Activated CD4-positive, alpha-beta T cell treated with anti-CD3 and anti-CD28 coated beads, Interleukin-2, amount 10 ng/mL, durations not matched to agents 24 days and 14 days (primary cell): Measurements from ENCODE around the gene MGST3. TPM values are rescaled to one million over a fixed set of nuclear protein-coding genes. Genes with fewer than 3 reads are reported as not detected.

Source experiments
- DNase-seq: peaks from one replicate; pipeline ENCODE4 v3.0.0; 2022
- H3K27ac Mint-ChIP-seq: one replicate; pipeline ENCODE4 v1.8.0; 2022; ENCODE audit warnings: mild to moderate bottlenecking, mixed read lengths
- H3K27me3 Mint-ChIP-seq: one replicate; pipeline ENCODE4 v1.8.0; 2022; ENCODE audit warnings: mixed read lengths
- H3K36me3 Mint-ChIP-seq: one replicate; pipeline ENCODE4 v1.8.0; 2022; ENCODE audit warnings: low read depth, mild to moderate bottlenecking, mixed read lengths
- H3K4me1 Mint-ChIP-seq: one replicate; pipeline ENCODE4 v1.8.0; 2021; ENCODE audit warnings: mixed read lengths
- H3K4me3 Mint-ChIP-seq: one replicate; pipeline ENCODE4 v1.8.0; 2022; ENCODE audit warnings: mild to moderate bottlenecking, moderate library complexity, mixed read lengths
- H3K9me3 Mint-ChIP-seq: one replicate; pipeline ENCODE4 v1.8.0; 2021; ENCODE audit warnings: mixed read lengths
- intact Hi-C: fragments of 100-400 bp; cut with micrococcal nuclease; formaldehyde crosslinking; loops from one replicate; pipeline ENCODE4 v1.15.1; 2023
- total RNA-seq: library from RNA; stranded (reverse); gene quantifications from 2 replicates; pipeline ENCODE4 v1.2.3, GENCODE V29; 2022

Gene MGST3
- total RNA-seq, 1 donor from 2014 or later, result 25.7 TPM

DNA sequence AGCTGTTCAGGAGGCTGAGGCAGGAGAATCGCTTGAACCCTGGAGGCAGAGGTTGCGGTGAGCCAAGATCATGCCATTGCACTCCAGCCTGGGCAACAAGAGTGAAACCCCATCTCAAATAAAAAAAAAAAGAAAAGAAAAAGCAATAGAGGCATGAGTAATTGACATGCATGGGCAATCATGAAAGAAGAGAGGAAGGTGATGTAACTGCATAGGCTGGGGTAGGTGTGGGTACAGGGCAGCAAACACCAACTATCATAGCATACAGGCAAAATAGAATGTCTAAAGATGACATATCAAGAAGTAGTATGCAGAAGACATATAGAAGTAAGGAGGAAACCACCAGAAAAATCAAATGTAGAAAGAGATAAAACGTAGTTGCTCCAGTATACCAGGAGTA lies 19.0 kb upstream of the MGST3 start:
- H3K27me3 Mint-ChIP-seq, result peaks cover 28% of the 10 kb centered on the region
- intact Hi-C loops, result no loop called here
- no peaks in the 10 kb centered on the region for H3K36me3 Mint-ChIP-seq
- H3K27ac Mint-ChIP-seq, result no peak overlapping the region
- no peaks in the 10 kb centered on the region for H3K4me1 Mint-ChIP-seq
- no peak for DNase-seq
- H3K4me3 Mint-ChIP-seq, result no peak overlapping the region
- H3K9me3 Mint-ChIP-seq, result no peaks in the 10 kb centered on the region

DNA sequence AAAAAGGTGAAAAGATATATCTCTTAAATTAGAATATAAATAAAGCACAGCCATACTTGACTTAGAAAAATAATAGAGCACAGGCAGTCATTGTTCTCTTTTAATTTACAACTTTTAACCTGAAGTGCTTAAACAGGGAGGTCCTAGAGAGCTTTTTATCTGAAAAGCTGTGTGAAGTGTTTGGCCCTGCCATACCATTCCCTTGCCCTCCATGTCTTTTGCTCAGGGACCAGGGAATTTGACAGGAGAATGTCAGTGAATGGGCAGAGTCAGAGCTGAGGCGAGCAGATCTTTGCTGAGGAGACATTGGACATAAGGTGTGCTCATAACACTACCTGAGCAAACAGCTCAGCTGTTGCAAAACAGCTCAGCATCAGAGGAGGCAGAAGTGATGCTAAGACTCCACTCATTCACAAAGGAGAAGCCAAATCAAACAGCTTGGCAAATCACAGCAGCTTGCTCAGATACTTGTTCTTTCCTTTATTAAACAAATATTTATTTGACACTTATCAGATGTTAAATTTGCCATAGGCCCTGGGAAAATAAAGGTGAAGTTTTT lies 14.9 kb upstream of the MGST3 start:
- intact Hi-C loops, result no loop called here
- DNase-seq, result no peak
- Mint-ChIP-seq H3K4me1 (no peaks in the 10 kb centered on the region), H3K36me3 (no peaks in the 10 kb centered on the region), H3K27ac (no peak overlapping the region), H3K27me3 (peaks cover 43% of the 10 kb centered on the region), H3K4me3 (no peak overlapping the region), H3K9me3 (no peaks in the 10 kb centered on the region)

DNA sequence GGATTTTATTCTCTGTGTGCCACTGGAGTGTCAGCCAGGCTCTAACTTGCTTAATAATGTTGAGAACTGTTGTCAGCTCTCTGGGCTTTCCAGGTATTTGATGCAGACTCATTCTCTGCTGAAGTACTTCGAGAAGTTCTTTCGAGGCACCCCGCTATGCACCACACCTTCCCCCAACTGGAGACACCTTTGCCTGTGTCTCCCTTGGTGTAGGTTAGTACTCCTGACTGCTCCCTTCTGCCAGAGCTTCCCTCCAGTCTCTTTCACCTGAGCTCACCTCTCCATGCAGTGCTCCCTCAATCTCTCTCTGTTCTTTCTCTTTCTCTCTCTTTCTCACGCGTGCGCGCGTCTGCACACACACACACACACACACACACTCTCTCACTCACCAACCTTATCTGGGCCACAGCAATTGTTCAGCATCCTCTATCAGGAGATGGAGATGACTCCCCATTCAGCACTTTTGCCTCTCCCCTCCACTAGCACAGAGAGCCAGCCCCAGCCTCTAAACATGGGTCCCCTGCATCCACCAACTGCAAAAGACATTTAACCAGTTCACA lies 14.0 kb upstream of the MGST3 start:
- DNase-seq, result no peak
- H3K27ac Mint-ChIP-seq, result no peak overlapping the region
- no peak overlapping the region for H3K4me3 Mint-ChIP-seq
- intact Hi-C loops, result no loop called here
- H3K9me3 Mint-ChIP-seq, result no peaks in the 10 kb centered on the region
- H3K36me3 Mint-ChIP-seq, result no peaks in the 10 kb centered on the region
- H3K4me1 Mint-ChIP-seq, result no peaks in the 10 kb centered on the region
- H3K27me3 Mint-ChIP-seq, result peaks cover 40% of the 10 kb centered on the region

DNA sequence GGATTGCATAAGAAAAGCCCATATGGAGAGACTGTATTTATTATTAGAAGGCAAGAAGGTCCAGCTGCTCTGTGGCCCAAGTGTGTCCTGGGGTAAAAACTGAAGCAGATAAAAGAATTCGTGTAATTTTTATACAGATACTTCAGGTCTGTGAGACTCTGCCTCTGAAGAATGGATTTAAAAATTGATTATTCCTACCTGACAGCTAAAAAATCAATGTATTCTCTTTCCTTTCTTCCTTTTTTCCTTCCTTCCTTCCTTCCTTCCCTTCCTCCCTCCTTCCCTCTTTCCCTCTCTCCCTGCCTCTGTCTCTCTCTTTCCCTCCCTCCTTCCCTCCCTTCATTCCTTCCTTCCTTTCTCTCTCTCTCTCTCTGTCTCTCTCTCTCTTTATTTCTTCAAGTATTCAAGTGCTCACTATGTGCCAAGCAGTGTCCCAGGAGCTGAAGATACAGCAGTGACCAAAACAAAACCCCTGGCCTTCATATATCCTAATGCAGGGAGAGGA lies 11.3 kb upstream of the MGST3 start:
- peaks cover 41% of the 10 kb centered on the region for H3K27me3 Mint-ChIP-seq
- H3K4me3 Mint-ChIP-seq, result no peak overlapping the region
- intact Hi-C loops, result no loop called here
- no peaks in the 10 kb centered on the region for H3K36me3 Mint-ChIP-seq
- no peak overlapping the region for H3K27ac Mint-ChIP-seq
- no peaks in the 10 kb centered on the region for H3K9me3 Mint-ChIP-seq
- no peaks in the 10 kb centered on the region for H3K4me1 Mint-ChIP-seq
- no peak for DNase-seq

DNA sequence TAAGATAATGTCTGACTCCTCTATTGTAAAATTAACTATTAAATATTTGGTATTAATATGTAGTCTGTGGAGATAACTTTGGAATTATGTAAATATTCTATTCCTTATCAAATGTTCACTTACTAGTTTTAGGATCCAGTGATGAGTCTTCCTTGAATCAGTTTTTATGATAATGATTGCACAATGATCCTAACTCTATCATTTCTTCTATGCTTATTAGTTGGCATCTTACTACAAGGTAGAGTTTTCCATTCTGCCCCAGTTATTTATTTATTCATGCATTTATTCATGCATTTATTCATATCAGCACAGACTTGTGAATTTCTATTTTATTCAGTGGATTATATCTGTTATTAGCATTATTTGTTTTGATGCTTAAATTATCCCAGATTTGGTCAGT lies 7.4 kb upstream of the MGST3 start:
- intact Hi-C loops, result no loop called here
- Mint-ChIP-seq H3K9me3 (no peaks in the 10 kb centered on the region), H3K27me3 (peaks cover 26% of the 10 kb centered on the region), H3K27ac (no peak overlapping the region), H3K4me3 (no peak overlapping the region), H3K36me3 (no peaks in the 10 kb centered on the region), H3K4me1 (no peaks in the 10 kb centered on the region)
- DNase-seq, result no peak

DNA sequence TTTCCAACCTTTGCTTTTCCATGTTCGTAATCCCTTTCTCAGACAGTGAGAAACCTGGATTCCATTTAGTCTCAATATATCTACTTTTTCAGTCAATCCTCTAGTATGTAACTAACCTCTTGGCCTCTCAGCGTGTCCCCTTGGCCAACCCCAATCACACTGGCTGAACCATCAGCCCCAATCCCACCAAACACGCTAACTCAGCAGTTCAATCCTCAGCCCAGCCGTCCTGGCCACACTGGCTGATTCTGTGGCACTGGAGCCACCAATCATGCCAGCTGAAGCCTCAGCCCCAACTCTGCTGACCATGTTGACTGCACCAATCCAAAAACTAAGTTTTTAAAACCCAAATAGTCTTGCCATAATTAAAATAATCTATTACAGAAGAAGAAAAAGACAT lies 6.6 kb upstream of the MGST3 start:
- Mint-ChIP-seq H3K36me3 (no peaks in the 10 kb centered on the region), H3K27ac (no peak overlapping the region), H3K4me3 (no peak overlapping the region), H3K4me1 (no peaks in the 10 kb centered on the region), H3K9me3 (no peaks in the 10 kb centered on the region), H3K27me3 (peaks cover 29% of the 10 kb centered on the region)
- DNase-seq, result no peak
- intact Hi-C loops, result no loop called here

DNA sequence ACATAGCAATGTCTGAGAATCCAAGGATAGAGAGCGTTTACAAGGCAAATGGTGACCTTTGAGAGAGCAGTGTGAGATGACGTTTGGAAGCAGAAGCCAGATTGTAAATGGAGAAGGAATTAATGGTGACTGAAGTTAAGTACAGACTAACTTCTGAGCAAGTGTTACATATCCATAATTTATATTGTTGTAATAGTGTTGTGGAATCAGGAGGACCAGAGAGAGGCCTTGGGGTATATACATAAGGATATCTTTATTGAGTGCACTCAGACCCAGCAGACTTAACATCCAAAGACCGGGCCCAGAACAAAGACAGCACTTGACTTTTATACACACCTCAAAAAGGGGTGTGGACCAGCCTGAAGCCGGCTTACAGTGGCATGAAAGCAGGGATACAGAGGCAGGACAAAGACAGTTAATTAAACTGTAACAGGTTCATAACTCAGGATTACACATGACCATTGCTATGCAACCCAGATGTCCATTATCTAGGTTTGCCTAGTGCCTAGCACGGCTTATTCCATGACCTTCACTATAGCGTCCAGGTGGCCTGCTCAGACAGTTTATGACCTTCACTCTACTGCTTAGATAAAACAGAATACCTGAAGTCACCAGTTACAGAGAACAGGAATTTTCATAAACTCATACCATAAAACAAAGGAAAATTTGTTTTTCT lies 2.7 kb upstream of the MGST3 start:
- no peaks in the 10 kb centered on the region for H3K9me3 Mint-ChIP-seq
- H3K4me1 Mint-ChIP-seq, result peaks cover 8% of the 10 kb centered on the region
- DNase-seq, result no peak
- H3K27ac Mint-ChIP-seq, result no peak overlapping the region
- intact Hi-C loops, result no loop called here
- H3K36me3 Mint-ChIP-seq, result no peaks in the 10 kb centered on the region
- H3K4me3 Mint-ChIP-seq, result no peak overlapping the region
- peaks cover 14% of the 10 kb centered on the region for H3K27me3 Mint-ChIP-seq

DNA sequence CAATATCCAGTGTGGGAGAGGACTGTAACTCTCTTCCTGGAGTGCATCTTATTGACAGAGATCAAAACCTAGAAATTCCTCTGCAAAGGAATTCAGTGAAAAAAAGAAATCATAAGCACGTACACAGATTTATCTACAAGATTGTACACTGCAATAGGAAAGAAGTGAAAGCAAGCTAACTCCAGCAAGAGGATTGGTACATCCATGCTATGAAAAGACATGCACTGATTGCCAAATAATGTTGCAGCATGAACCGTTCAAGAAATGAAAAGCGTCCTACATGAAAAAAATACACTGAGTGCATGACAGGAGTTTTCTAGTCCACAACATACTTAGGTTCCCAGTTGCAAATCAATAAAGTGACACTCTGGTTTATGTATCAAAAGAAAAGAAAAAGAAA lies 1.9 kb upstream of the MGST3 start:
- Mint-ChIP-seq H3K9me3 (no peaks in the 10 kb centered on the region), H3K36me3 (no peaks in the 10 kb centered on the region), H3K4me3 (peak overlapping the region; percentile 22), H3K4me1 (peaks cover 14% of the 10 kb centered on the region), H3K27ac (no peak overlapping the region), H3K27me3 (peaks cover 15% of the 10 kb centered on the region)
- DNase-seq, result no peak
- intact Hi-C loops, result no loop called here

DNA sequence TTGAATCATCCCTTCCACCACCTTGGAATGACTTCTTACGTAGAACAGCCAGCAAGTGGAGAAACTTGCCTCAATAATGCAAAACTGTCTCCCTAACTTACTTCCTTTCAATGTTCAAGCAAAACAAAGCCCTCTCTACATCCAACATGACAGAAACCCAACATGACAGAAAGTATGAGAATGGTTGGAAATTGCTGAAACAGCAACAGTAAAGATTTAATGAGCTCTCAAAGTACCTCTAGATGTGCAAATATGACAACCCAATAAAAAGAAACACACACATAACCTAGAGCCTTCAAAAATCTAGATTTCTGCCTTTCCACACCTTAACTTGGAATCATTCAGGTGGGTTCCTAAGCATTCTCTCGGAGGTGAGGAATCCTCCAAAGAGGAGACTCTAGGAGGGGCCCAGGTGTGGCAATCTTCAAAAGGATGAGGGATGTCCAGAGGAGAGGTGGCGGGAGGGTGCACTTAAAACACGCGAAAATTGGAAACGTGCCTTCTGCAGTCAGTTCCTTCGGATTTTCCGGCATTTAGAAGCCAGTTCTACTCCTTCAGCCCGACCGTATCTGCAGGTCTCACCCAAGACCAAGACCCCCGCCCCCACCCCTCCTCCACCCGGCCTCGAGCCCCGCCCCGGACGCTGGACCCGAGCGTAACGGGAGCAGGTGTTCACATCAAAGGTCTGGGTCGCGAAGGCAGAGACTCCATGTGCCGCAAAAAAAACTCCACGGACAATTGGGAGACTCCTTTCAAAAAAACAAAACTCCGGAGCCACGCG lies 996 bp upstream of the MGST3 start:
- DNase-seq, result no peak
- no peak overlapping the region for H3K27ac Mint-ChIP-seq
- H3K4me1 Mint-ChIP-seq, result peaks cover 17% of the 10 kb centered on the region
- no peak overlapping the region for H3K4me3 Mint-ChIP-seq
- H3K27me3 Mint-ChIP-seq, result peaks cover 10% of the 10 kb centered on the region
- intact Hi-C loops, result loop anchor here (1.0 to 2.0 kb wide), 4 partner anchors 29 to 1591 kb away; partner anchors contain the start of genes ALDH9A1, POU2F1 and TMCO1
- no peaks in the 10 kb centered on the region for H3K36me3 Mint-ChIP-seq
- no peaks in the 10 kb centered on the region for H3K9me3 Mint-ChIP-seq

DNA sequence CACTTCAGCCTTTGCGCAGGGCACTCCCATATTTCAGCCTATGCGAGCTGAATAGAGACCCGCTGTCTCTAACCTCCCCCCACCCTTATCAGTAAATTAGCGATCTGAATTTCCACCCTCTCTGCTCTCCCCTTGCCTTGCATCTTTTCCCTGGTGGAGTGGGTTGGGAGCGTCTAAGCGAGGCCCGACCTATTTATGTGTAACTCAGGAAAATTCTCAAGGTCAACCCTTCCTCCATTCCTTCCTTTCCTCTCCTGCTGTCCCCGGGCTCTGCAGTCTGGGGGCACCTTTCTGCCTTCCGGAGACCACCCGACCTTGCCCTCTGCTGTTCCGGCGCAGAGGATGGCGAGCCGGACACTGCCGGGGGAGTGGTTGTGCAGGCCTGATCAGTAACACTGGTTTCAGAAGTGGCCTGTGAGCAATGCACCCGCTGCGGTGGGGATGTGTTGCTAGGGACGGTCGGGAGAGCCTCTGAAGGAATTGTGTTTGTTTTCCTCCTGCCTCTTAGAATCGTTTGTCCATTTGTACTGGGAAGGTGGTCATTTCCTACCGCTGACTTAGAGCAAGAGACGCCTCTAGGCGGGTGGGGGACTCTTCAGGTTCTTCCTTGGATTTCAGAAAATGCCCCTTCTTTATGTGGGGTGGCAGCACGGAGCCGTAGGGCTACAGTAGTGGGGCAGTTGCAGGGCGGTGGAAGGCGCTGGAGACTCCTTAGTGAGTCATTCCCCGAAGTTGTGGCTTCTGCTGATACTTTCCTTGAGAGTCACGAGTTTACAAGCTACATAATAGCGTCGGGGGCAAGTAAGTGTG lies 513 bp downstream of the MGST3 start:
- peaks cover 17% of the 10 kb centered on the region for H3K4me1 Mint-ChIP-seq
- intact Hi-C loops, result loop anchor here (1.0 to 2.0 kb wide), 4 partner anchors 67 to 1589 kb away; partner anchors contain the start of genes ALDH9A1, POU2F1, TMCO1 and UCK2

DNA sequence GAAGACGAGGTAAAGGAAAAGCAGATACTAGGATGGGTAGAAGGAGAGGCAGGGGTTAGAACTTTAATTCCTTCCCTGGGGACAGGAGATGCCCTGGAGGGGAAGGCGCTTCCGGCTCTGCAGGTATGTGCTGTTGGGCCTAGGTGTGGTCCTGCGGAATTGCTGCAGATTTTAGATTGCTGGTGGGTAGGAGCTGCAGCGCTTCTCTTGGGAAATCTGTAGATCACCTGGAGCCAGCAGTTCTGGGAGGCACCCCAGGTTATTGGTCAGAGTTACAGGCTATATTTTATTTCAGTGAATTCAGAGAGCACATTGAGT lies 1.1 kb downstream of the MGST3 start:
- Mint-ChIP-seq H3K36me3 (peaks cover 4% of the 10 kb centered on the region), H3K27ac (no peak overlapping the region), H3K27me3 (peaks cover 10% of the 10 kb centered on the region), H3K9me3 (no peaks in the 10 kb centered on the region), H3K4me3 (no peak overlapping the region), H3K4me1 (peaks cover 17% of the 10 kb centered on the region)
- intact Hi-C loops, result no loop called here
- DNase-seq, result no peak

More for the DNA sequence above, 513 bp downstream of the MGST3 start:
- peak; percentile 79 for DNase-seq
- H3K9me3 Mint-ChIP-seq, result no peaks in the 10 kb centered on the region
- H3K27me3 Mint-ChIP-seq, result peaks cover 10% of the 10 kb centered on the region
- peaks cover 2% of the 10 kb centered on the region for H3K36me3 Mint-ChIP-seq
- H3K4me3 Mint-ChIP-seq, result no peak overlapping the region
- no peak overlapping the region for H3K27ac Mint-ChIP-seq

DNA sequence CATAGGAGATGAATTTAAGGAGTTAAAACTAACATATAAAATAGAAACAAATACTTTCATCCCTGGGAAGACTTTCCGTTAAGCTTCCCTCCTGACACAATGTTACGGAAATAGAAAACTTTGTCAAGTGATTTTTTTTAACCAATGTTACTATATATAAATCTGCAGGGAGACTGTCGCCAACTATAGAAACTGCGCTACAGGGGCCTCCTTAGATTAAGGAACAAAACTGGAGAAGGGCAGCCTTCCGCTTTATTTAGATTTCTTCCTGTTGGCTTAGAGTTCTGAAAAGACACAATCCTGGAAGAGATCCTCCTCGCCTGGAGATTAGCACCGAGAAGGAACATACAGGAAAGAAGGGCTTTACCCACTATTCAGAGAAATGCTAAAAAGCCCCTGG lies 1.5 kb downstream of the MGST3 start:
- H3K4me1 Mint-ChIP-seq, result peaks cover 17% of the 10 kb centered on the region
- H3K36me3 Mint-ChIP-seq, result peaks cover 4% of the 10 kb centered on the region
- H3K9me3 Mint-ChIP-seq, result no peaks in the 10 kb centered on the region
- no peak for DNase-seq
- H3K27ac Mint-ChIP-seq, result no peak overlapping the region
- intact Hi-C loops, result no loop called here
- peaks cover 10% of the 10 kb centered on the region for H3K27me3 Mint-ChIP-seq
- no peak overlapping the region for H3K4me3 Mint-ChIP-seq

DNA sequence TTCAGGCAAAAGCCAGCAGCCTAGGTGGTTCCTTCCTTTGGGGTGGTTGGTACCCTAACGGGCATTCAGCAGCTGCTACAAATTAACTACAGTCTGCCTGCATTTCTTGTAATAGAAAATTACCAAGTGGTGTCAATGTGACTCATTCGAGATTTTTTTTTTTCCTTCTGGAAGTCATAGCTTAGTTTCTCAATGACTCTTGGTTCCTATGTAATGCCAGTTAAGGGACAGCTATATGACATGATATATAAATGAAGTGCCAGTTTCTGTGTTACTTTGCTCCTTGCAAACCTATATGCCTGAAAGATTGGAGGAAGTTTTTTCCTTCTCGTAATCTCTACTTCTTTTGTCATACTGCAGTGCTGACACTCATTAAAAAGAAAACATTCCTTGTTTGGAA lies 2.6 kb downstream of the MGST3 start:
- Mint-ChIP-seq H3K27me3 (peaks cover 8% of the 10 kb centered on the region), H3K9me3 (no peaks in the 10 kb centered on the region), H3K27ac (no peak overlapping the region), H3K4me3 (no peak overlapping the region), H3K4me1 (peaks cover 17% of the 10 kb centered on the region), H3K36me3 (peaks cover 4% of the 10 kb centered on the region)
- DNase-seq, result no peak
- intact Hi-C loops, result no loop called here
